Bronchial epithelial cell (primary cell): Measurements from ENCODE around the gene PSENEN. TPM values are rescaled to one million over a fixed set of nuclear protein-coding genes. Genes with fewer than 3 reads are reported as not detected.

Experiments used
- DNase-seq: peaks from one replicate; pipeline ENCODE4 v3.0.0-alpha.2; 2010; ENCODE audit warnings: low read depth
- FAIRE-seq: peaks from 2 replicates; lab custom pipeline; 2011; peaks lifted over from hg19 to GRCh38; lab: Jason Lieb, UNC
- H3K27me3 ChIP-seq: 2 replicates; pipeline ENCODE4 v1.5.1; 2011; ENCODE audit warnings: low read length; ENCODE audit not compliant: control insufficient read depth, insufficient read depth
- H3K36me3 ChIP-seq: 2 replicates; pipeline ENCODE4 v1.5.1; 2011; ENCODE audit warnings: low read length; ENCODE audit not compliant: control insufficient read depth, insufficient read depth
- H3K4me3 ChIP-seq: 2 replicates; pipeline ENCODE4 v1.5.1; 2011; ENCODE audit warnings: mild to moderate bottlenecking, low read depth, low read length, control low read depth
- CTCF ChIP-seq: IDR thresholded peaks from 2 replicates; pipeline ENCODE4 v1.5.1; 2011; ENCODE audit warnings: mild to moderate bottlenecking, moderate library complexity, low read length, control low read depth, inconsistent platforms; ENCODE audit not compliant: insufficient read depth, severe bottlenecking
- total RNA-seq: library from RNA; depleted of rRNA; stranded (reverse); fragments of >200 nt; gene quantifications from 2 replicates; pipeline ENCODE4 v1.2.1, GENCODE V29; 2014

The PSENEN gene
- 7.9 and 21.5 TPM in 2 replicates for total RNA-seq

- Histone ChIP-seq H3K36me3 (peaks cover 4% of the 10 kb centered on the region), H3K4me3 (peak within 1 kb of the TSS; percentile 85), H3K27me3 (no peaks in the 10 kb centered on the region)
- DNase-seq (peak; percentile 98), FAIRE-seq (no peak)
- no peak for TF ChIP-seq CTCF
These were observed at the start of gene PSENEN, which contains the start of gene U2AF1L4 for GRCh38 chr19:35745328-35746086. PSENEN (plus strand) TSS chr19:35745651; CDS start chr19:35745931, 280 bp downstream. U2AF1L4 (minus strand) TSS chr19:35745418; CDS start chr19:35745391, 27 bp downstream.

- DNase-seq (no peak), FAIRE-seq (no peak)
- no peak overlapping the region for H3K4me3 ChIP-seq
- no peak for TF ChIP-seq CTCF
- no peaks in the 10 kb centered on the region for H3K36me3 ChIP-seq
- H3K27me3 ChIP-seq, result no peaks in the 10 kb centered on the region
These were observed 49.5 kb upstream of the PSENEN start for GRCh38 chr19:35695895-35696422.

GRCh38 chr19:35696835-35697234, 48.6 kb upstream of the PSENEN start:
- DNase-seq (no peak), FAIRE-seq (no peak)
- Histone ChIP-seq H3K36me3 (no peaks in the 10 kb centered on the region), H3K27me3 (no peaks in the 10 kb centered on the region), H3K4me3 (no peak overlapping the region)
- TF ChIP-seq CTCF, result no peak

- peak; percentile 43 for FAIRE-seq
- no peaks in the 10 kb centered on the region for H3K36me3 ChIP-seq
- H3K4me3 ChIP-seq, result peak overlapping the region; percentile 48
- peak; percentile 96 for DNase-seq
- TF ChIP-seq CTCF, result no peak
- H3K27me3 ChIP-seq, result no peaks in the 10 kb centered on the region
These were observed 43.0 kb upstream of the PSENEN start for GRCh38 chr19:35702223-35703012.

GRCh38 chr19:35703343-35703742, 42.1 kb upstream of the PSENEN start:
- no peak for TF ChIP-seq CTCF
- no peak for DNase-seq
- no peak overlapping the region for H3K4me3 ChIP-seq
- H3K36me3 ChIP-seq, result no peaks in the 10 kb centered on the region
- FAIRE-seq, result no peak
- no peaks in the 10 kb centered on the region for H3K27me3 ChIP-seq
